Breast epithelium (tissue), 4 donors: ENCODE results near the gene CLDN9. TPM values are rescaled to one million over a fixed set of nuclear protein-coding genes. Genes with fewer than 3 reads are reported as not detected.
A peak's percentile ranks its signal among the peaks of the same experiment; 100 is the strongest.

Experiments
- DNase-seq, 2 donors: peaks; one replicate each; pipeline ENCODE4 v3.0.0-alpha.2; 2019; ENCODE audit warnings: low spot score in 2 of 2
- H3K27ac ChIP-seq, 2 donors: fragments of 200-600 bp; sonication (generic) in 1 of 2; one replicate each; pipeline ENCODE4 v1.5.1; 2016 to 2019; ENCODE audit warnings: mild to moderate bottlenecking in 1 of 2
- H3K27me3 ChIP-seq, 2 donors: fragments of 200-600 bp; sonication (generic) in 1 of 2; one replicate each; pipeline versions ENCODE4 v1.5.1 to v1.6.0; 2017 to 2019; ENCODE audit warnings: control low read depth in 1 of 2, mild to moderate bottlenecking in 1 of 2
- H3K36me3 ChIP-seq: fragments of 200-600 bp; one replicate; pipeline ENCODE4 v1.5.1; 2019
- H3K4me1 ChIP-seq, 2 donors: fragments of 200-600 bp; sonication (generic); one replicate each; pipeline ENCODE4 v1.5.1; 2016 to 2019; ENCODE audit warnings: control low read depth in 1 of 2
- H3K4me3 ChIP-seq, 3 donors: fragments of 200-600 bp; sonication (generic); 1 replicate in 2 of 3; 2 replicates in 1 of 3; pipeline ENCODE4 v1.5.1; 2016 to 2019; ENCODE audit warnings: mild to moderate bottlenecking in 3 of 3, moderate library complexity in 2 of 3
- H3K9me3 ChIP-seq, 2 donors: fragments of 200-600 bp; sonication (generic) in 1 of 2; one replicate each; pipeline ENCODE4 v1.5.1; 2016 to 2019; ENCODE audit warnings: control low read depth in 1 of 2
- CTCF ChIP-seq, 3 donors: fragments of 450-650 bp; IDR thresholded peaks; one replicate each; pipeline ENCODE4 v1.5.1; 2016 to 2017; ENCODE audit warnings: antibody characterized with exemption in 3 of 3, mild to moderate bottlenecking in 3 of 3, moderate library complexity in 3 of 3
- POLR2A ChIP-seq: fragments of 450-650 bp; IDR thresholded peaks from one replicate; pipeline ENCODE4 v1.6.1; 2016; ENCODE audit warnings: antibody characterized with exemption, mild to moderate bottlenecking, moderate library complexity
- POLR2AphosphoS5 ChIP-seq, 3 donors: sonication (generic); formaldehyde crosslinking; IDR thresholded peaks; one replicate each; pipeline ENCODE4 v1.6.1; 2017; ENCODE audit warnings: antibody characterized with exemption in 3 of 3
- intact Hi-C: fragments of 100-400 bp; cut with DNase I; formaldehyde crosslinking; loops from one replicate; pipeline ENCODE4 v1.15.1; 2023; ENCODE audit warnings: low total_unique reads
- total RNA-seq, 3 donors: library from RNA; depleted of rRNA; stranded (reverse); fragments of >200 nt; gene quantifications; one replicate each; pipeline ENCODE4 v1.1.0, GENCODE V29; 2016

The CLDN9 gene
- total RNA-seq, 3 donors from 2014 or later = 0.15 TPM; not detected in 2

GRCh38 chr16:3019594-3020246 is 7.0 kb downstream of the CLDN9 start:
- Histone ChIP-seq H3K4me1 (peaks cover 15 to 16% of the 10 kb centered on the region in 2 donors), H3K4me3 (peak overlapping the region; percentile 52 to 88 (median 70)), H3K36me3 (no peaks in the 10 kb centered on the region), H3K27me3 (peaks cover 3 to 11% of the 10 kb centered on the region in 2 donors), H3K9me3 (no peaks in the 10 kb centered on the region), H3K27ac (peak overlapping the region; percentile 96 to 98)
- no peak for DNase-seq
- TF ChIP-seq CTCF (IDR thresholded peaks at IDR 0.05) (no peak), POLR2AphosphoS5 (IDR thresholded peaks at IDR 0.05) (no peak), POLR2A (no peak)
- intact Hi-C loops = no loop called here

GRCh38 chr16:3020247-3020603 is 7.5 kb downstream of the CLDN9 start, which contains the start of gene TNFRSF12A:
TNFRSF12A (plus strand) TSS chr16:3020368; CDS start chr16:3020398, 30 bp downstream.
- H3K27ac ChIP-seq = peak within 1 kb of the TSS; percentile 96 to 98
- peak within 1 kb of the TSS; percentile 52 to 88 (median 70) for H3K4me3 ChIP-seq
- no peaks in the 10 kb centered on the region for H3K9me3 ChIP-seq
- TF ChIP-seq POLR2AphosphoS5 (IDR thresholded peaks at IDR 0.05) (peak in 1 of 3 donors; percentile 51), CTCF (IDR thresholded peaks at IDR 0.05) (no peak), POLR2A (peak; percentile 33)
- intact Hi-C loops = no loop called here
- peak; percentile 76 to 78 for DNase-seq
- H3K4me1 ChIP-seq = peaks cover 15 to 16% of the 10 kb centered on the region in 2 donors
- no peaks in the 10 kb centered on the region for H3K36me3 ChIP-seq
- H3K27me3 ChIP-seq = peaks cover 3 to 11% of the 10 kb centered on the region in 2 donors

GRCh38 chr16:3020604-3021448 is 8.1 kb downstream of the CLDN9 start:
- Histone ChIP-seq H3K4me1 (peaks cover 15 to 16% of the 10 kb centered on the region in 2 donors), H3K9me3 (no peaks in the 10 kb centered on the region)
- TF ChIP-seq POLR2AphosphoS5 (IDR thresholded peaks at IDR 0.05) (peak; percentile 68 to 93 (median 87)), POLR2A (peak; percentile 4), CTCF (IDR thresholded peaks at IDR 0.05) (no peak)

GRCh38 chr16:3021449-3022207 is 8.9 kb downstream of the CLDN9 start:
- Histone ChIP-seq H3K9me3 (no peaks in the 10 kb centered on the region), H3K36me3 (no peaks in the 10 kb centered on the region), H3K27me3 (peaks cover 3 to 11% of the 10 kb centered on the region in 2 donors), H3K4me3 (peak overlapping the region; percentile 52 to 88 (median 70)), H3K4me1 (peaks cover 15 to 16% of the 10 kb centered on the region in 2 donors), H3K27ac (peak overlapping the region; percentile 96 to 98)
- TF ChIP-seq CTCF (IDR thresholded peaks at IDR 0.05) = peak in 2 of 3 donors; percentile 24 to 25
- no peak for TF ChIP-seq POLR2A
- peak; percentile 83 to 84 for DNase-seq
- intact Hi-C loops = no loop called here

More at GRCh38 chr16:3020604-3021448, 8.1 kb downstream of the CLDN9 start:
- Histone ChIP-seq H3K4me3 (peak overlapping the region; percentile 52 to 88 (median 70)), H3K36me3 (no peaks in the 10 kb centered on the region), H3K27ac (peak overlapping the region; percentile 96 to 98), H3K27me3 (peaks cover 3 to 11% of the 10 kb centered on the region in 2 donors)
- peak; percentile 91 to 93 for DNase-seq
- intact Hi-C loops = no loop called here
